Endothelial cell (in vitro differentiated cells): Measurements from ENCODE around the gene CAMP. TPM values are rescaled to one million over a fixed set of nuclear protein-coding genes. Genes with fewer than 3 reads are reported as not detected.

Experiments
- DNase-seq: peaks from one replicate; pipeline ENCODE4 v3.0.0; 2021; ENCODE audit warnings: low spot score
- H3K27ac Mint-ChIP-seq: one replicate; pipeline ENCODE4 v1.8.0; 2021; ENCODE audit warnings: mixed read lengths, inconsistent platforms; ENCODE audit not compliant: unreplicated experiment
- H3K27me3 Mint-ChIP-seq: one replicate; pipeline ENCODE4 v1.8.0; 2021; ENCODE audit warnings: mild to moderate bottlenecking, moderate library complexity, mixed read lengths, inconsistent platforms; ENCODE audit not compliant: unreplicated experiment
- H3K36me3 Mint-ChIP-seq: one replicate; pipeline ENCODE4 v1.8.0; 2021; ENCODE audit warnings: mild to moderate bottlenecking, low read depth, mixed read lengths, inconsistent platforms; ENCODE audit not compliant: unreplicated experiment
- H3K4me1 Mint-ChIP-seq: one replicate; pipeline ENCODE4 v1.8.0; 2021; ENCODE audit warnings: mild to moderate bottlenecking, mixed read lengths, inconsistent platforms; ENCODE audit not compliant: unreplicated experiment
- H3K4me3 Mint-ChIP-seq: one replicate; pipeline ENCODE4 v1.8.0; 2021; ENCODE audit warnings: mild to moderate bottlenecking, mixed read lengths, inconsistent platforms; ENCODE audit not compliant: unreplicated experiment
- H3K9me3 Mint-ChIP-seq: one replicate; pipeline ENCODE4 v1.8.0; 2021; ENCODE audit warnings: mixed read lengths, inconsistent platforms; ENCODE audit not compliant: unreplicated experiment
- total RNA-seq: library from RNA; stranded (reverse); fragmentation: NEBNext Ultra II Directional; extraction: Animal tissue kit (Norgen Biotek cat#: 25700); gene quantifications from one replicate; pipeline ENCODE4 v1.2.1, GENCODE V29; 2021; ENCODE audit not compliant: unreplicated experiment
- TF ChIP-seq, protein P1 (sequence below): fragments of 200-600 bp; sonication (generic); IDR thresholded peaks from one replicate; pipeline ENCODE4 v1.5.0; 2021; ENCODE audit warnings: antibody characterized with exemption; ENCODE audit not compliant: unreplicated experiment

The CAMP gene
- total RNA-seq, 1 donor from 2014 or later: not detected

DNA sequence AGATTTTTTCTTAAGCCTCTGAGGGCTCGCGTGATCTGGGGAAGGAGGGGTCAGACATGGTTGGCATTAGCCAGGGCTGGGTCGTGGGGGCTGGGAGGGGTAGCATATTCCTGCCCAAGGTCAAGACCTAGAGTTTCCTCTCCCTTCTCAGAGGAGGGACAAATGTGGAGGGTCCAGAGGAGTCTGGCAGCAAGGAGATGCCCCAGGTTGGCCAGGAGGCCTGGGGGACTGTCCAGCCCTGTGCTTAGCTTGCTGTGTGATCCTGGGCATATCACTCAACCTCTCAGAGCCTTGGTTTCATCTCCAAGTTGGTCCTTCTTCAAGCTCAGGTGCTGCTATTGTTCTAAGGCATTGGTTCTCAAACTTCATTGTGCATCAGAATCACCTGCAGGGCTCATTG lies 9.1 kb upstream of the CAMP start:
- Mint-ChIP-seq H3K27ac (no peak overlapping the region), H3K9me3 (peaks cover 4% of the 10 kb centered on the region), H3K4me3 (no peak overlapping the region), H3K36me3 (peaks cover 3% of the 10 kb centered on the region), H3K4me1 (no peaks in the 10 kb centered on the region), H3K27me3 (peaks cover 5% of the 10 kb centered on the region)
- TF ChIP-seq, protein P1, sequence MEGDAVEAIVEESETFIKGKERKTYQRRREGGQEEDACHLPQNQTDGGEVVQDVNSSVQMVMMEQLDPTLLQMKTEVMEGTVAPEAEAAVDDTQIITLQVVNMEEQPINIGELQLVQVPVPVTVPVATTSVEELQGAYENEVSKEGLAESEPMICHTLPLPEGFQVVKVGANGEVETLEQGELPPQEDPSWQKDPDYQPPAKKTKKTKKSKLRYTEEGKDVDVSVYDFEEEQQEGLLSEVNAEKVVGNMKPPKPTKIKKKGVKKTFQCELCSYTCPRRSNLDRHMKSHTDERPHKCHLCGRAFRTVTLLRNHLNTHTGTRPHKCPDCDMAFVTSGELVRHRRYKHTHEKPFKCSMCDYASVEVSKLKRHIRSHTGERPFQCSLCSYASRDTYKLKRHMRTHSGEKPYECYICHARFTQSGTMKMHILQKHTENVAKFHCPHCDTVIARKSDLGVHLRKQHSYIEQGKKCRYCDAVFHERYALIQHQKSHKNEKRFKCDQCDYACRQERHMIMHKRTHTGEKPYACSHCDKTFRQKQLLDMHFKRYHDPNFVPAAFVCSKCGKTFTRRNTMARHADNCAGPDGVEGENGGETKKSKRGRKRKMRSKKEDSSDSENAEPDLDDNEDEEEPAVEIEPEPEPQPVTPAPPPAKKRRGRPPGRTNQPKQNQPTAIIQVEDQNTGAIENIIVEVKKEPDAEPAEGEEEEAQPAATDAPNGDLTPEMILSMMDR: no peak
- no peak for DNase-seq

DNA sequence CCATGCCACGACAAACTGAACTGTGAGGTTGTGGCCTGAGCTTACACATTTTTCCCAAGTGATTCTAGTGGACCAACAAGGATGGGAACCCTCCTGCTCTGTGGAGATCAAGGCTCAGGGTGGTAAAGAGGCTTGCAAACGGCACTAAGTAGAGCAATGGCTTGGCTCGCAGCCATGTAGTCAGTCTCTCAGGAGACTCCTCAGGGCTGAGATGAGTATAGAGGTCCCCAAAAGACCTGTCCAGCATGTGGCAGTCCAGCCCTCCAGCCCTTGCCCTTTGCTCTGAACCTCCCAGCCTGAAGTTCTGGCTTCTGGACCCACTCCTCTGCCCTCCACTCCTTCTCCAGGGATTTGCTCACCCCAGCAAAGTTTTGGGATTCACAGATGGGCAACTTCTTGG lies 8.3 kb upstream of the CAMP start:
- Mint-ChIP-seq H3K27me3 (peaks cover 3% of the 10 kb centered on the region), H3K4me3 (no peak overlapping the region), H3K4me1 (no peaks in the 10 kb centered on the region), H3K27ac (no peak overlapping the region), H3K36me3 (no peaks in the 10 kb centered on the region), H3K9me3 (peaks cover 2% of the 10 kb centered on the region)
- DNase-seq: no peak
- TF ChIP-seq, protein P1: no peak

- Mint-ChIP-seq H3K9me3 (no peaks in the 10 kb centered on the region), H3K4me1 (no peaks in the 10 kb centered on the region), H3K27ac (no peak overlapping the region), H3K4me3 (no peak overlapping the region), H3K36me3 (no peaks in the 10 kb centered on the region), H3K27me3 (peaks cover 2% of the 10 kb centered on the region)
- TF ChIP-seq, protein P1: no peak
- DNase-seq: no peak
Observed at GRCh38 chr3:48215466-48215865, 7.8 kb upstream of the CAMP start.

DNA sequence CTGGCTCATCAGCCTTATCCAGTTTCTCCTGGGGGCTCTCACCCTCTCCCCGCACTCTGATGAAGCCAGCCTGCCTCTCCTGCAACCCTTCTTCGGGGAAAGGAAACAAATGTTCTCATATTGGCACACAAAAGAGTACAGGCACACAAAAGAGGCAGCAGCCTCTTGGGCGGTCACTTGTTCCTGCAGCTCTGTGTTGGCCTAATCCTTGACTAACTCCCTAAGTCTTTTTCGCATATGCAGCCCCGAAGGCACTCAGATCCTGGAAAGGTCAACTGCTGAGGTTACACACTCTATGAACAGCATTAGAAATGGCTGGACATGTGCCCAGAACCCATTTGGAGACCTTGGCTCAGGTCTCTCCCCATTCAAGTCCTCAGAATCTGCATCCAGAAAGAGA lies 7.4 kb upstream of the CAMP start:
- Mint-ChIP-seq H3K36me3 (no peaks in the 10 kb centered on the region), H3K4me1 (no peaks in the 10 kb centered on the region), H3K4me3 (no peak overlapping the region), H3K27me3 (peaks cover 2% of the 10 kb centered on the region), H3K9me3 (no peaks in the 10 kb centered on the region), H3K27ac (no peak overlapping the region)
- TF ChIP-seq, protein P1: no peak
- DNase-seq: no peak

DNA sequence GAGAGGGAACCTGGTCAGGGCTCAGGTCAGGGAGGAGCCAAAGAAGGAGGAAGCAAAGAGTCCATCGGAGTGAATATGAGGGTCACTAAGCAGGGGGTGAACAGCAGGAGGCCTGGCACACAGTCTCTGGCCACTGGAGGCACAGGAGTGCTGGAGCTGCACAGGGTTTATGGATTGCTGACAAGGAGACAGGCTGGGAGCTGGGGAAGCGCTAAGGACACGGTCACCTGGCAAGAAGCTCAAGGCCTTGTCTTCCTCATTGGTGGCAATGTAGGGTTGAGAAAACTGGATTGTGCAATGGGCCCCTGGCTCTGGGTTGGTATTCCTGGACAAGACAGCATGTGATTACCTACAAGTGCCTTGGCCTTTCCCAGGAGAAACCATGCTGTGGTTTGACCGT lies 5.8 kb upstream of the CAMP start:
- no peaks in the 10 kb centered on the region for H3K4me1 Mint-ChIP-seq
- TF ChIP-seq, protein P1: no peak
- DNase-seq: no peak
- H3K27ac Mint-ChIP-seq: no peak overlapping the region
- H3K27me3 Mint-ChIP-seq: peaks cover 6% of the 10 kb centered on the region
- H3K36me3 Mint-ChIP-seq: no peaks in the 10 kb centered on the region
- no peaks in the 10 kb centered on the region for H3K9me3 Mint-ChIP-seq
- no peak overlapping the region for H3K4me3 Mint-ChIP-seq
